Stimulated activated CD8-positive, alpha-beta memory T cell treated with anti-CD3 and anti-CD28 coated beads, Interleukin-12 subunit alpha, Interleukin-12 subunit beta, amount 100 ng/mL, for 1 hour (primary cell): ENCODE data around the gene OSBPL10.

Experiments
- DNase-seq: peaks from one replicate; pipeline ENCODE4 v3.0.0-alpha.2; 2020; ENCODE audit warnings: low read depth

OSBPL10 gene

DNA sequence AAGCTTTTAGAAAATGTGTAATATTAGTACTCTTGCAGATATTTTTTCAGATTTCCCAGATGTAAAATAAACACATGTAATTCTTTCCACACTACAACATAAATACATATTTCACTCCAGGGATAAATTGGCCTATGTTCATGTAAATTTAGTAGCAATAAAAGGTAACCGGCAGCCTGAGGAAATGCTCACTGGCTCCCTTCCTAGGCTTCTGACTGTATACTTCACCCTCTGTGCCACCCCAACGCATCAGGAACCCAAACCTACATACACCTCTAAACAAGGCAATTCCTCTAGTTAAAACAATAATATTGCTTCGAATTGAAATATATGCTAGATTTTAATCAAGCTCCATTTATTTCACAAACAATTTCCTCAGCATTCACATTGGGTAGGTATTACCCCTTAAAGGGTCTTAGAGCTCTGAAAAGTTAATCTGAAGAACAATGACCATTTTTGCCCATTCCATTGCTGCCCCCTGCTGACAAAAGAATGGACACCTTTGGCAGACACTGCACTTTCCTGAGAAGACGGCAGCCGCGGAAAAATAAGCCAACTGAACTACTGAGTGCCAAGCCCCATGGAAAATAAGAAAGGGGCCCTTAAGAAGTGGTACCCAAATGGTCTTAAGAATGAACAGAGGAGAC, 212.5 kb downstream of the OSBPL10 start:
- peak; percentile 27 for DNase-seq

DNA sequence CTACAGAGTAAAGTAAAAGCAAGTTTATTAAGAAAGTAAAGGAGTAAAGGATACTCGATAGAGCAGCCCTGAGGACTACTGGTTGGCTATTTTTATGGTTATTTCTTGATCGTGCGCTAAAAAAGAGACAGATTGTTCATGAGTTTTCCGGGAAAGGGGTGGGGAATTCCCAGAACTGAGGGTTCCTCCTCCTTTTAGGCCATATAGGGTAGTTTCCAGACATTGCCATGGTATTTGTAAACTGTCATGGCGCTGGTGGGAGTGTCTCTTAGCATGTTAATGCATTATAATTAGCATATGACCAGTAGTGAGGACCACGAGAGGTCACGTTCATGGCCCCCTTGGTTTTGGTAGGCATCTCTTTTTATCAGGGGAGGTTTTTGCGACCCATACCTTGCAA, 213.1 kb downstream of the OSBPL10 start:
- no peak for DNase-seq

DNA sequence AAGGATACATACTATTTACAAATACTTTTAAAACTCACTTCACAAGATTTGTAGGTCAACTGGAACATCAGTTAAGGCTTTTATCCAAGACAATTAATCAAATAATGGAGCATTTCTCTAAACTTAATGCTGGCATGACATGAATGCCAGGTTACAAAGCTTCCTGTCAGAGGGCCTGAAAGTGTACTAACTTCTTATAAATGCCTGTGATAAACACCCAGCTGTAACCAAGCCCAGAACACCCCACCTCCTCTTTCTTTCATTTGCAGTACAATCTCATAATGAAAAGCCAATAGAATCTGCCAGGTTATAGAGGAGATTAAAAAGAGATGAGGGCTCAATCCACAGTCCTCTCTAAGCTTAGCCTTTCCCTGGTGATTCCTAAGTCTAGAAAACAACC, 214.4 kb downstream of the OSBPL10 start:
- no peak for DNase-seq

DNA sequence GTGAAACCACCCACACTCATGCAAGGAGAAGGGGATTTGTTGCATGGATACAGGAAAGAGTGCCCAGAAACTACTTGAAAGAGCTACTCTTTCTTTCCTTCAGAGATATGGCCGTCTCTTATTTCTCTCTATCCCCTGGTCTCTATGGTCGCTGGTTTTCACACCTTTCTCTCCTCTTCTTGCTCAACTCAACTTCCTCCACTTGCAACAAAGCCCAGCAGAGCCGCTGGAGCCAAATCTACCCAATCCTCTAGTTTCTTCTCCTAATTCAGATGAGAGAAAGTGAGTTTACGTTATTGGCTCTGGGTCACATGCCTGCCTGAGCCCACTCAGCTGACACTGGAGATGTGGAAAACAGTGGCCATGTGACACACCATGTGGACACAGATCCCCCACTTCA, 215.2 kb downstream of the OSBPL10 start:
- no peak for DNase-seq

DNA sequence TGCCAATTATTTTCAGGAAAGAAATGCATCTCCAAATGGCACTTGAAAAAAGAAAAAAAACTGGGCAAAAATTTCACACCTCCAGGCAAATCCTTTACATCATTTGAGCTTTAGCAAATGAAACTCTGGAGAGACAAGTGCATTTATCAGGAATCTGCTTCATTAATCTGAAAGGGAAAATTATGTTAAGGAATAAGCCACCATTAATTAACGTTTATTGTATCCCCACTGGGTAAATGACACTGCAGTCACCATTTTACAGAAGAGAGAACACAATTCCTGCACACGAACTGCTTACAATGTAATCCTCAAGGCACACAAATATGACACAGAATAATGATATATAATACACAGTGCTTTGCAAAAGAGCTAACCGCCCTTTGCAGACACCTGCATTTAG, 217.3 kb downstream of the OSBPL10 start:
- DNase-seq: no peak

DNA sequence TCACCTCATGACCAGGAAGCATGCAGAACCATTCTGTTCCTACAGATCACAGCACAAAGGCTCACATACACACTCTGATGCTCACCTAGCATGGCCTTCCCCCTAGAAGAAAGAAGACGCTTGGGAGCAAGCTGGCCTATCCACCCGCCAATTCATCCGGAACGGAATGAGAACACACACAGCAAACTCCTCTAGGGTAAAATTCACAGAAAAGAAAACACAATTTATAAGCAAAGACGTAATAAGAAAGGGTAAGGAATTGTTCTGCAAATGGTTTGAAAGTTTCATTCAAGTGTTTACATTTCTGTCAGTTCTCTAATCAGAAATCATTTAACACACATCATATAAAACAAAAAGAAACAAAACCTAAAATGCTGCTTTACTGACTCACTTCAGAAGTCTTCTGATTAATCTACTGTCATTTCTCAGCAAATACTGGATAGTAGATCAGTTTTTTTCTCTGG, 218.1 kb downstream of the OSBPL10 start:
- no peak for DNase-seq

DNA sequence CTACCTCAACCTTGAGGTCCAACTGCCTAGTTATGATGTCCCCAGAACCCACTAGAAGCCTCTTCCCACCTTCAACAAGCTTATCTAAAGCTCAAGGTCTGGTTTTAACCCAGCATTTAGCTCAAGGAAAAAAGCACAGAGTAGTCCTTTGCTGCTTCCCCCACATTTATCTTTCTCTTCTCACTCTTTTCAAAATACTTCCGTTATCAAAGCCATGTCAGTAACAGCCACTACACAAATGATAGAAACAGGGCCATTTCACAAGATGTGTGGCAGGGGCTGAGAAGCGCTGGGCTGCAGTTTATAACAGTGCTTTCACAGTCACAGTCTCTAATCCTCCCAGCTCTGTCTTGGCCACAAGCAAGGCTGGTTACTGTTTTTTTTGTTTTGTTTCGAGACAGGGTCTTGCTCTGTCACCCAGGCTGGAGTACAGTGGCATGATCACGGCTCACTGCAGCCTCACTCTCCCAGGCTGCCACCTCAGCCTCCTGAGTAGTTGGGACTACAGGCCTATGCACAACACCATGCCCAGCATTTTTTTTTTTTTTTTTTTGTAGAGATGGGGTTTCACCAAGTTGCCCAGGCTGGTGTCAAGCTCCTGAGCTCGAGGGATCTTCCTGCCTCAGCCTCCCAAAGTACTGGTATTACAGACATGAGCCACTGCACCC, 218.8 kb downstream of the OSBPL10 start:
- no peak for DNase-seq

DNA sequence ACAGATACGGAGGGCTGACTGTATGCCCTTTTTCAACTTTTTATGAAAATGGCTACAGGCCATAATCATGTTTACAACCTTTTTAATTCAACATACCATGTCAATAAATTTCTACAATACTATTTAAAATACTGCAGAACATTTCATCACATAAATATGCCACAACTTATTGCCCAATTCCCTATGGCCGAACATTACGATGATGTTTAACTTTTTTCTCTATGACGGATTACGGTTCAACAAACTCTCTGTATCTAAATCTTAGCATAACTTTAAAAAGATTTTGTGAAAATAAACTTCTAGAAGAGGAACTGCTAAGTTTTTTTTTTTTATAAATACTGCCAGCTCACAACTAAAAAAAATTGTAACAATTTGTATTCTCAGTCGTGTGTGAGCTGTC, 220.4 kb downstream of the OSBPL10 start:
- DNase-seq: no peak

DNA sequence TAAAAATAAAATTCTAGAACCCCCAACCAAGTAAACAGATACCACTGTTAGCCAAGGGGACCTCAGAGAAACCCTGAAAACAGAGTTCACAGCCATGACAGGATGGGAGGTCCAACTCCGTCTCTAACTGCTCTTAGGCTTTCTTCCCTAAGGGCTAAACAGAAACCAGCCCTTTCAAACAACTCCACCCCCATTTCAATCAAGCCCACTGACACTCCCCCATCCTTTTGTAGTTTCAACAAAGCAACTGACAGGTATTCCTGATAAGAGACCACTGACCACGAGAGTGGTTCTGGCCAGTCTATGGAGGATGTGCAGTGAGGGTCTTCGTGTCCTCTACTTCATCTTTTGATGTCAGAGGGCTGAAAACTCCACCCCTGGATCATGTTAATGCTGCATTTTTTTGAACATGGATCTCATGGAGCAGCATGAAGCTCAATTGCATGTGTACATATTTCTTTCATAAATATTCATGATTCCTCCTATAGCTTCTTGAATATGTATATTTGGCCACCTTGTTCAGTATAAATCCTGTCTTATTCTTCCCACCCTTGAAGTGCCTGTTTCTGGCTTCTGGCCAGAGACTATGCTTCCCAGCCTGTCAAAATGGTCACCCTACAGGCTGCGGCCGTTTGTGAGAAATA, 222.6 kb downstream of the OSBPL10 start:
- DNase-seq: no peak

DNA sequence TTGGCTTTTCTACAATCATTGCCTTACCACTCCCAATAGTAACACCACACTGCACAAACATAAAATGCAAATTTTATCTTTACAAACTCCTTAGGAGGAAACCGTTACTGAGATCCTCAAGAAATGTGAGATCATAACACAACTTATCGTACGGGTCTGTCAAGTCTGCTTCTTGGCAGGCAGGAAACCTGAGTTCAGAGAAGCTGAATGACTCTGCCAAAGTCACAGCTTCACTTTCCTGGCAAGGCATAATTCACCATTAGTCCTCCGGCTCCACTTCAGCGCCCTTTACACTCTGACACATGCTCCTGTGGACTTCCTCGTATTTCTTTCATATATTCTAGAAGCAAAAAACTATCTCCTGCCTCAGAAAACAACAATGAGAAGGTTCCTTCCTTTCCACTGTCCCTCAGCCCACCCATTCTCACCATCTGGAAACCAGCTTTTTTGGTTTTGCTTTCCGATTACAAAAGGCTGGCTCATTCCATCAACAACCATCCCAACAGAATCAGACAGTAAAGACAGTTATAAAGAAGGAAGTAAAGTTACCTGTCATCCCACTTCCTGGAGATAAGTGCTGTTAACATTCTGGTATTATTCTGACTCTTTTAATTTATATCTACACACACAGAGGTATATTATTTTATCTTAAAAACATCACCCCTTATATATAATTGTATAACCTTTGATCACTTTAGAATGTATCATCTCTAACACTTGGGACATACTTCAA, 225.0 kb downstream of the OSBPL10 start:
- no peak for DNase-seq

DNA sequence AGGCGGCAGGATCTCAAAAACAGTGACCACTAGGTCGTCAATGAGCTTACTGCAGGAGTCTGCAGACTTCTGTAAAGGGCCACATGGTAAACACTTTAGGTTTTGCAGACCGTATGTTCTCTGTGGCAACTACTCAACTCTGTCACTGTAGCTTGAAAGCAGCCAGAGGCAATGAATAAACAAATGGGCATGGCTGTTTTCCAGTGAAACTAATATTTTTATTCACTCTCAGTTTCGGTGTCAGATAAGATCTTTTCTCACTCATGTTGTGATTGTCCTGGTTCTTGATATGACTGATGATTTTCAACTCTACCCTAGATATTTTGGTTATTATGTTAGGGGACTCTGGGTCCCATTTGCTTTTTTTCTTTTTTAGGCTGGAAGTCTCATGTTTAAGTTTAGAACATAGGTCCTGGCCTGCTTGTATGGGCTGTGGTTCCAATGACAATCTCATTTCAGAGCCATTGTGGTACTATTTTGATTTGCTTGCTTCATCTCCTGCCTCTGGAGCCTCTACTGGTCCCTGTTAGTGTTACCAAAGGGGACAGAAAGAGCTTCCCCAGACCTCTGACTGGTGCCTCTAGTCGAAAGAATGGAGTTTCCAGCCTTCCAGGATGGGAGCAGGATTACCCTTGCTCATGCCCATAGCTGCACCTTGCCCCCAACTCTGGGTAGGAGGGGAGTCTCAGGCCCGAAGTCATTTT, 226.3 kb downstream of the OSBPL10 start:
- no peak for DNase-seq

DNA sequence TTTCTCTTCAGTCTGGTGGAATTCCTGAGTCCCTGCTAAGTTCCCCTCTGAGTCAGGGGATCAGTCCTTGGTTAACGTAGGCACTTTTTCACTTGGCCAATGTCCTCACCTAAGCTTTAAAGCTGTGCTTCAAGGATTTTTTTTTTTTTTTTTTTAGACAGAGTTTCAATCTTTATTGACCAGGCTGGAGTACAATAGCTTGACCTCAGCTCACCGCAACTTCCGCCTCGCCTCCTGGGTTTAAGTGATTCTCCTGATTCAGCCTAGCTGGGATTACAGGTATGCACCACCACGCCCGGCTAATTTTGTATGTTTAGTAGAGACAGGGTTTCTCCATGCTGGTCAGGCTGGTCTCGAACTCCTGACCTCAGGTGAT, 228.0 kb downstream of the OSBPL10 start:
- no peak for DNase-seq

DNA sequence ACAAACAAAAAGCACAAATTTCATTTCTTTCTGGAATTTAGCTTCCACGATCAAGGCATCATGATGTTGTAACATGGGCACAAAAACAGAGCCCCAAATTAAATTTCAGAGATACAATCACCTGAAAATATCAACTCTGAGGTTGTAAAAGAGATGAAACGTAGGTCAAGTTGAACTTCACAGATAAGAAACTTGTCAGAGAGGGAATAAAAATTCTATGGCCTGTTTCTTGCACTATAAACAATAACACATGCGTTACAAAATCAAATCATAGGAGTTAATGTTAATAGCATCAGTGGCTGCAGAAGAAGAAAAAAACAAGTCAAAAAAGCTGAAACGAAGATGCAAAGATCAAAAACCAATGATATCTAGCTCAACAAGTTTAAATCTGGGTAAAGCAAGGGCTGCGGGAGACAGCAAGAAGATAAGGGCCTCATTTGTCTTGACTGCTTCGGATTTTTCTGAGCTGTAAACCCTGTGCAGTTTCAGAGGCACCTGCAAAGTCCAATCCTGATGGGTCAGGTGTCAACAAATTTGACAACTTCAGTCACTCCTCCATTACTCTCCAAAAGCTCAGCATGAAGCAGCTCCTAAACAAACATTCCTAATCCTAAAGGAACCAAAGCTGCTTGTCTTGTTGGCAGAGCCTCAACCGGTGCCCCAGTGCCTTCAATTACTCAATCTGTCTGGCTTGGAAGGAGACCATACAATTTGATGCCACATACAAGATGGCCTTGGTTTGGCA, 228.6 kb downstream of the OSBPL10 start:
- no peak for DNase-seq

DNA sequence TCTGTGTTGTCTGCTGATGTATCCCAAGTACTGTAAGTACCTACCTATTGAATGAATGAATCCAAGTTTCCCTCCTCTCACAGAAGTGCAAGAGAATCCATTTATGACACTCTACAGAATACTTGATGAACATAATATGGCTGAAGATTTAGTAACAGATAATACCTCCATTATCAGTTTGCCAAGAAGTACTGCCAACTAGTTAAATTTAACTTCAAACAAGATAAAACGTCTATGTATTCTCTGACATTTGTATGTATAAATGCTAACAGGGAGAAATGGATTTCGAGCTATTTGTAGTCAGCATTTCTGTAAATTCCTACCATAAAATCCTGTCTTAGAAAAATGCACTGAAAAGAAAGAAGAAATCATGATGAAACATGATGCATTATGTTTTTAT, 230.7 kb downstream of the OSBPL10 start:
- DNase-seq: no peak

DNA sequence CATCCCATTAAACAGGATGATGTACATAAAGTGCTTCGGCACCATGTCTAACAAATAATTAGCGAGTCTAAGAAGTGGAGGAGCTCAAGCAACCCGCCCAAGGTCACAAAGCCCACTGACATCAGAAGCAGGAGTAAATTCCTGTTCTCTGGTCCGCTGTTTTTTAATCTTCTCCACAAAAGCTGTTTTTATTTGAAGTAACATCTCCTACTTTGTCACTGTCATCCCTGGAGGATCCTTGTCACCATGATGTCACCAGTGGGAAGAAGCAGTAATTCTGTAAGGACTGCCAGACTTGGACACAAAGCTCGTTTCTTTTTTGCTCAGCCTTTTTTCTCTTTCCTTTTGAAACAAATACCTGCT, 232.1 kb downstream of the OSBPL10 start:
- no peak for DNase-seq

DNA sequence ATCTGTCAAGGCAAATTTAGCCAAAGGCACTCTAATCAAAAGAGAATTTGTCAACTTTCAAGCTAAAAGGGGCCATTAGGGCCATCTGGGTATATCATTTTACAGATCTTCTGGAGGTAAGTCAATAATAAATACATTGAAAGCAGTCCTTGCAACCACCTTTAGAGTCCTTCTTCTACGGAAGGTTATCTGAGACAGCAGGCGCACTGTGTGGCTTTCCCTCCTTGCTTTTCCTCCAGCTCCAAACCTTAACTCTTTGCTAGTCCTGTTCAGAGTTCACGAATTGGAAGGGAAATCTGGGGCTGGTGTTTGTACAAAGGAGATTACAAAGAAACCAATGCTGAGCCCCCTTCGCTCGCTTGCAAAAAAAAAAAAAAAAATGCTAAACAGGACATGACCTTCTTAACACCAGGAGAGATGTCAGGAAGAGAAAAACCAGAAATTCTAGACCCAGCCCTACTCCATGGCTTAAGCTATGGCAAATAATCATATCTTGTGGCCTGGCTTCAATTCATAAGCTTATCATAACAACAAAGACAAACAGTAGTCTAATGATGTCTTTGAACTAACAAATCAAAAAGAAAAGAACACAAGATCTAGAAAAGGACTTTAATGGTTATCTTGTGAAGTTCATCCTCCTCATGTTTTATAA, 232.7 kb downstream of the OSBPL10 start:
- DNase-seq: no peak

DNA sequence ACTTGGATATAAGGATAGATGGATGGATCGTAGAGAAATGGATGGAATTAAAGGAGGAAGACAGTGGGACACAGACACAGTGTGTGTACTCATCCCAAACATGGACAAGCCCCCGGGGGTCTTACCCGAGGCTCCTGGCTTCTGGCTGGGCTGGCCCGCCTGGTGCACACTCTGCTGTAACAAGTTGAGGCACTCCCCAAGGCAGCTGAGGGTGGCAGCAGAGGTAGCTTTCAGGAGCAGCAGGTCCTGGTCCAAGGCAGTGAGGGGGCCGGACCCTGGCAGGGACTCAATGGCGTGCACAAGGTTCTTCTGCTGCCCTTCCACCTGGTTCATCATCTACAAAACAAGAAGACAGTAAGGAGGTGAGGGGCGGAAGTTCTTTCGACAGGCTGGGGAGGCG, 233.3 kb downstream of the OSBPL10 start:
- no peak for DNase-seq

DNA sequence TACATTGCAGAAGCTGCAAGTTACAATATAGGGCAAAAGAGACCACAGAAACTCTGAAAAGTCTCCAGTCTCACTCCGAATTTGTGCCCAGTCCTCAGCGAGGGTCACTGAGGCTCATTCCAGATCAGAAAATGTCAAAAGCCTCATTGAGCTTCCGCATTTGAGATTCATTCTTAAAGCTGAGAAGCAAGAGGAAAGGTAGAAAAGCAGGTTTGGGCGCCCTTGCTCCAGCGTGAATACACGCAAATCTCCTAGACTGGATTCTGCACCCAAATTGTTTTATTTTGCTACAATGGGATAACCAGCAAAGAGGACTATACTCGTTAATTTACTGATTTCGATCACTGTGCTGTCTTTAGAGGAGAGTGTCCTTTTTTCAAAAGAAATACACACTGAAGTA, 236.1 kb downstream of the OSBPL10 start:
- no peak for DNase-seq

DNA sequence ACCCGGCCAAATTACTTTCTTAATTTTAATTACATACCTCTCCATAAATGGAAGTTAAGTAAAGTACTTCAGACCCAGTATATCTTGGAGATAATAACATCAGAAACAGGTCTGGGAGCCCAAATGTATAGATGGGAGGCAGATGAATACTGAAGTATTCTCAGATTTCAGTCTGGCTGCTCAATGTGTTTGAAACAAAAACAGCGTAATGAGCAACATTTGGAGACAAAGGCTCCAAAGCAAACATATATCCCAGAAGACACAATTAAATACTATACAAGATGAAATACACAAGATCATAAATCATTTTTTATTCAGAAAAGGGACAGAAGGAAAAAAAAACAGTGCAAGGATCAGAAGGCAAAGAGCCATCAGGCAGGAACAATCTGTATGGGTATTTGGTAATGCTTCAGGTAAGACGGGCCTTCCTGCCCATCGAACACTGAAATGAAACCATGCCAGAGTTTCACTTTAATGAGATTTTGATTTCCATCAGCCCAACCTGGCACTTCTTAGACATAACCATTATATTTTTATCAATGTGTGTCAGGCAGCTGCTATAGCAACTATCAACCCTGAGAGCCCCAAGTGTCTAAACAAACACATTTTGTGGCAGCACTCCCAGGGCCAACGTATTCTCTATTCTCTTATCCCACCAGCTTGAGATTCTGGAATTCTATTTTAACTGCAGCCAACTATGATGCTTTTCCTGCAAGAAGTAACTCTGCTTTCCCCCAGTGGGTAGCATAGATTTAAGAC, 237.6 kb downstream of the OSBPL10 start:
- DNase-seq: no peak

DNA sequence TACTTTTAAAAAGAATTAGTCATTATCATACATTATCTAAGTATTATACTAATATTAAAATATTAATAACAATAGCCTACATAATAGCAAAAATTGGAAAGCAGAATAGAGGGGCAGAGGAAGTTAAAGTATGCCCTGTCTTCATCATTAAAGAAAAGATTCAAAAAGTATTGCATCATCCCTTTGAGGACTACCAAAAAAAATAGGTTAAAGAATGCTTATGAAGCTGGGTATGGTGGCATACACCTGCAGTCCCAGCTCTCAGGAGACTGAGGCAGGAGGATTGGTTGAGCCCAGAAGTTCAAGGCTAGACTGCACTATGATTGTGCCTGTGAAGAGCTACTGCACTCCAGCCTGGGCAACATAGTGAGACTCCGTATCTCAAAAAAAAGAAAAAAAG, 240.7 kb downstream of the OSBPL10 start:
- DNase-seq: no peak
